Memory B cell (primary cell): ENCODE results near the gene MEF2B.

ENCODE experiments used
- ATAC-seq: fragments of 150-1000 bp; cut with Tn5 transposase; 2 replicates; pipeline ENCODE4 v1.10.0; 2021; ENCODE audit warnings: low read depth, mild to moderate bottlenecking, moderate library complexity
- DNase-seq, 2 donors: peaks; one replicate each; pipeline ENCODE4 v3.0.0; 2022; ENCODE audit warnings: low spot score in 2 of 2
- H3K27ac Mint-ChIP-seq: one replicate; pipeline ENCODE4 v1.8.0; 2022; ENCODE audit warnings: mild to moderate bottlenecking, moderate library complexity, mixed read lengths
- H3K27me3 Mint-ChIP-seq: one replicate; pipeline ENCODE4 v1.8.0; 2022; ENCODE audit warnings: mixed read lengths
- H3K36me3 Mint-ChIP-seq: one replicate; pipeline ENCODE4 v1.8.0; 2022; ENCODE audit warnings: mild to moderate bottlenecking, mixed read lengths
- H3K4me1 Mint-ChIP-seq: one replicate; pipeline ENCODE4 v1.8.0; 2022; ENCODE audit warnings: mixed read lengths
- H3K4me3 Mint-ChIP-seq: one replicate; pipeline ENCODE4 v1.8.0; 2022; ENCODE audit warnings: mild to moderate bottlenecking, moderate library complexity, mixed read lengths
- H3K9me3 Mint-ChIP-seq: one replicate; pipeline ENCODE4 v1.8.0; 2022; ENCODE audit warnings: mixed read lengths

Gene MEF2B

GRCh38 chr19:19205416-19206410 lies 35.6 kb upstream of the MEF2B start:
- DNase-seq (no peak), ATAC-seq (no peak)
- Mint-ChIP-seq H3K27me3 (peaks cover 15% of the 10 kb centered on the region), H3K27ac (no peak overlapping the region), H3K9me3 (peaks cover 4% of the 10 kb centered on the region), H3K4me1 (peaks cover 21% of the 10 kb centered on the region), H3K4me3 (no peak overlapping the region), H3K36me3 (no peaks in the 10 kb centered on the region)

GRCh38 chr19:19204181-19204580 lies 34.1 kb upstream of the MEF2B start:
- H3K27ac Mint-ChIP-seq: no peak overlapping the region
- peak overlapping the region; percentile 90 for H3K4me3 Mint-ChIP-seq
- H3K4me1 Mint-ChIP-seq: peaks cover 19% of the 10 kb centered on the region
- ATAC-seq (no peak), DNase-seq (no peak)
- peaks cover 3% of the 10 kb centered on the region for H3K36me3 Mint-ChIP-seq
- peaks cover 4% of the 10 kb centered on the region for H3K9me3 Mint-ChIP-seq
- peaks cover 12% of the 10 kb centered on the region for H3K27me3 Mint-ChIP-seq

GRCh38 chr19:19203012-19203856 lies 33.2 kb upstream of the MEF2B start, which contains the start of gene NR2C2AP:
Gene NR2C2AP (minus strand): TSS chr19:19203414. CDS start chr19:19203060, 354 bp downstream.
- DNase-seq (peak; percentile 79 to 85), ATAC-seq (peak; percentile 92)
- H3K9me3 Mint-ChIP-seq: peaks cover 4% of the 10 kb centered on the region
- H3K36me3 Mint-ChIP-seq: peaks cover 6% of the 10 kb centered on the region
- peak within 1 kb of the TSS; percentile 85 for H3K27ac Mint-ChIP-seq
- H3K4me1 Mint-ChIP-seq: peaks cover 19% of the 10 kb centered on the region
- peaks cover 12% of the 10 kb centered on the region for H3K27me3 Mint-ChIP-seq
- peak within 1 kb of the TSS; percentile 90 for H3K4me3 Mint-ChIP-seq

- Mint-ChIP-seq H3K4me1 (peaks cover 16% of the 10 kb centered on the region), H3K27ac (peak overlapping the region; percentile 85), H3K36me3 (peaks cover 10% of the 10 kb centered on the region), H3K27me3 (peaks cover 10% of the 10 kb centered on the region), H3K4me3 (peak overlapping the region; percentile 90), H3K9me3 (peaks cover 3% of the 10 kb centered on the region)
- ATAC-seq: no peak
- no peak for DNase-seq
Observed at GRCh38 chr19:19202707-19203011, 32.6 kb upstream of the MEF2B start.

GRCh38 chr19:19201697-19202630 lies 31.9 kb upstream of the MEF2B start:
- H3K36me3 Mint-ChIP-seq: peaks cover 10% of the 10 kb centered on the region
- H3K4me3 Mint-ChIP-seq: peak overlapping the region; percentile 90
- DNase-seq: no peak
- H3K9me3 Mint-ChIP-seq: no peaks in the 10 kb centered on the region
- peak overlapping the region; percentile 85 for H3K27ac Mint-ChIP-seq
- peaks cover 3% of the 10 kb centered on the region for H3K27me3 Mint-ChIP-seq
- H3K4me1 Mint-ChIP-seq: peaks cover 9% of the 10 kb centered on the region
- no peak for ATAC-seq

- H3K9me3 Mint-ChIP-seq: no peaks in the 10 kb centered on the region
- ATAC-seq: no peak
- H3K4me1 Mint-ChIP-seq: peaks cover 31% of the 10 kb centered on the region
- no peak for DNase-seq
- H3K36me3 Mint-ChIP-seq: peaks cover 14% of the 10 kb centered on the region
- peak overlapping the region; percentile 28 for H3K27ac Mint-ChIP-seq
- H3K27me3 Mint-ChIP-seq: no peaks in the 10 kb centered on the region
- H3K4me3 Mint-ChIP-seq: peak overlapping the region; percentile 94
Observed at GRCh38 chr19:19193926-19194325, 23.9 kb upstream of the MEF2B start.

- ATAC-seq: peak; percentile 7
- Mint-ChIP-seq H3K36me3 (peaks cover 10% of the 10 kb centered on the region), H3K4me1 (peaks cover 31% of the 10 kb centered on the region)
Observed at GRCh38 chr19:19192910-19193423, 22.9 kb upstream of the MEF2B start.

GRCh38 chr19:19192078-19192882 lies 22.2 kb upstream of the MEF2B start, which contains the start of the genes BORCS8 and RFXANK:
Gene BORCS8 (minus strand): TSS chr19:19192152. CDS start chr19:19192117, 35 bp downstream.
Gene RFXANK (plus strand): TSS chr19:19192258. CDS start chr19:19193947, 1,689 bp downstream.
- Mint-ChIP-seq H3K36me3 (peaks cover 10% of the 10 kb centered on the region), H3K27ac (peak within 1 kb of the TSS; percentile 97), H3K27me3 (no peaks in the 10 kb centered on the region), H3K4me1 (peaks cover 31% of the 10 kb centered on the region), H3K9me3 (no peaks in the 10 kb centered on the region), H3K4me3 (peak within 1 kb of the TSS; percentile 94)
- ATAC-seq (peak; percentile 87), DNase-seq (peak; percentile 95 to 99)

More at GRCh38 chr19:19192910-19193423, 22.9 kb upstream of the MEF2B start:
- Mint-ChIP-seq H3K9me3 (no peaks in the 10 kb centered on the region), H3K27me3 (no peaks in the 10 kb centered on the region), H3K27ac (peak overlapping the region; percentile 97), H3K4me3 (peak overlapping the region; percentile 94)
- DNase-seq: no peak

- Mint-ChIP-seq H3K27ac (peak overlapping the region; percentile 97), H3K9me3 (peaks cover under 1% of the 10 kb centered on the region), H3K36me3 (peaks cover 12% of the 10 kb centered on the region), H3K4me1 (peaks cover 32% of the 10 kb centered on the region), H3K27me3 (no peaks in the 10 kb centered on the region), H3K4me3 (peak overlapping the region; percentile 94)
- DNase-seq (no peak), ATAC-seq (no peak)
Observed at GRCh38 chr19:19191768-19192077, 21.7 kb upstream of the MEF2B start.

GRCh38 chr19:19186742-19187141 lies 16.7 kb upstream of the MEF2B start:
- no peak for DNase-seq
- Mint-ChIP-seq H3K36me3 (peaks cover 23% of the 10 kb centered on the region), H3K9me3 (peaks cover 2% of the 10 kb centered on the region), H3K4me3 (no peak overlapping the region), H3K27ac (no peak overlapping the region), H3K4me1 (peaks cover 26% of the 10 kb centered on the region), H3K27me3 (no peaks in the 10 kb centered on the region)
- ATAC-seq: no peak

GRCh38 chr19:19185853-19186740 lies 16.0 kb upstream of the MEF2B start:
- no peaks in the 10 kb centered on the region for H3K27me3 Mint-ChIP-seq
- peaks cover 26% of the 10 kb centered on the region for H3K36me3 Mint-ChIP-seq
- DNase-seq: peak in 1 of 2 donors; percentile 32
- H3K4me1 Mint-ChIP-seq: peaks cover 26% of the 10 kb centered on the region
- no peak overlapping the region for H3K27ac Mint-ChIP-seq
- peak; percentile 69 for ATAC-seq
- peaks cover 2% of the 10 kb centered on the region for H3K9me3 Mint-ChIP-seq
- H3K4me3 Mint-ChIP-seq: no peak overlapping the region
